Kidney (tissue), 14 donors: Measurements from ENCODE around the gene PTPN2. TPM values are rescaled to one million over a fixed set of nuclear protein-coding genes. Genes with fewer than 3 reads are reported as not detected.

Source experiments
- DNase-seq, 5 donors: peaks; one replicate each; pipeline ENCODE4 v3.0.0-alpha.2; 2013 to 2020
- FAIRE-seq: peaks from 2 replicates; lab custom pipeline; 2012; peaks lifted over from hg19 to GRCh38; lab: Jason Lieb, UNC
- H3K27ac ChIP-seq, 2 donors: one replicate each; pipeline ENCODE4 v1.7.0; 2013; ENCODE audit warnings: low read depth in 2 of 2, low read length in 2 of 2, inconsistent platforms in 1 of 2
- H3K27me3 ChIP-seq: one replicate; pipeline ENCODE4 v1.7.1; 2013; ENCODE audit warnings: low read length, inconsistent platforms; ENCODE audit not compliant: control insufficient read depth, insufficient read depth
- H3K36me3 ChIP-seq, 3 donors: one replicate each; pipeline versions ENCODE4 v1.7.0 to v1.7.1; 2013; ENCODE audit warnings: low read length in 3 of 3, control low read depth in 1 of 3, inconsistent platforms in 1 of 3; ENCODE audit not compliant: insufficient read depth in 3 of 3, control insufficient read depth in 2 of 3
- H3K4me1 ChIP-seq, 3 donors: one replicate each; pipeline versions ENCODE4 v1.7.0 to v1.7.1; 2013; ENCODE audit warnings: low read length in 3 of 3, inconsistent platforms in 1 of 3, low read depth in 1 of 3; ENCODE audit not compliant: control insufficient read depth in 2 of 3, insufficient read depth in 2 of 3
- H3K4me3 ChIP-seq, 3 donors: one replicate each; pipeline versions ENCODE4 v1.7.0 to v1.8.1; 2013; ENCODE audit warnings: low read length in 3 of 3, control low read depth in 1 of 3, inconsistent platforms in 1 of 3
- H3K9ac ChIP-seq, 3 donors: one replicate each; pipeline versions ENCODE4 v1.7.0 to v1.7.1; 2013; ENCODE audit warnings: low read length in 3 of 3, control low read depth in 1 of 3, inconsistent platforms in 1 of 3
- H3K9me3 ChIP-seq, 3 donors: one replicate each; pipeline versions ENCODE4 v1.7.0 to v1.7.1; 2013; ENCODE audit warnings: low read length in 3 of 3, control low read depth in 1 of 3, inconsistent platforms in 1 of 3; ENCODE audit not compliant: control insufficient read depth in 2 of 3, insufficient read depth in 1 of 3
- CTCF ChIP-seq: IDR thresholded peaks from 3 replicates; pipeline ENCODE4 v1.5.1; 2012; ENCODE audit warnings: mild to moderate bottlenecking, moderate library complexity, borderline replicate concordance; ENCODE audit not compliant: insufficient read depth; ENCODE audit errors: extremely low read depth
- intact Hi-C: fragments of 100-400 bp; cut with DNase I; formaldehyde crosslinking; loops from one replicate; pipeline ENCODE4 v1.11.1; 2022
- polyA plus RNA-seq: library from polyadenylated mRNA; stranded (reverse); fragments of 350-450 nt; fragmentation: Illumina TruSeq; extraction: RNeasy Lipid Tissue Mini Kit (QIAGEN cat#74804); gene quantifications from one replicate; pipeline ENCODE4 v1.2.3, GENCODE V29; 2014; ENCODE audit warnings: low read depth, low replicate concordance; ENCODE audit not compliant: insufficient read depth
- total RNA-seq: library from RNA; stranded (reverse); fragmentation: NEBNext Ultra II Directional; extraction: Animal tissue kit (Norgen Biotek cat#: 25700); gene quantifications from one replicate; pipeline ENCODE4 v1.2.1, GENCODE V29; 2021
- donor health status: control.
- donor health status: control.
- donor health status: control.
- donor health status: control.
- donor health status: control.
- donor health status: DM: yes; HTN: yes; CAD: no.
- donor health status: Normal renal cell carcinoma (clear cell type).

The PTPN2 gene
- total and polyA plus RNA-seq, 2 donors from 2014 or later = 23.4 to 45.8 TPM

GRCh38 chr18:12861637-12862036 lies 22.4 kb downstream of the PTPN2 start:
- no peak for FAIRE-seq
- no peak for TF ChIP-seq CTCF
- Histone ChIP-seq H3K9me3 (no peaks in the 10 kb centered on the region), H3K4me3 (no peak overlapping the region), H3K27ac (no peak overlapping the region), H3K9ac (peak overlapping the region in 1 of 3 donors; percentile 51), H3K4me1 (no peaks in the 10 kb centered on the region), H3K36me3 (no peaks in the 10 kb centered on the region), H3K27me3 (no peaks in the 10 kb centered on the region)
- DNase-seq = no peak
- intact Hi-C loops = no loop called here

DNA sequence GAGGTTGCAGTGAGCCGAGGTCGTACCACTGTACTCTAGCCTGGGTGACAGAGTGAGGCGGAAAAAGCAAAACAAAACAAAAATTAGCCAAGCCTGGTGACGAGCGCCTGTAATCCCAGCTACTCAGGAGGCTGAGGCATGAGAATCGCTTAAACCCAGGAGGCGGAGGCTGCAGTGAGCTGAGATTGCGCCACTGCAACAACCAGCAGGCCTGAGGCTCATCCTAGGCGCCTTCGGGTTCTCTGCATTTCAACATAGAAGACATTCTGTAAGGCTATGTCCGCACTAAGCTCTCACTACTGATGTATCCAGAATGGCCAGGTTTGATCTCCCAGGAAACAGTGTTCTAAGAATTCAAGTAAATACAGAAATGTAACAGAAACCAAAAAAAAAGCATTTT lies 23.5 kb downstream of the PTPN2 start:
- Histone ChIP-seq H3K4me1 (peaks cover 0 to 5% (median 0%) of the 10 kb centered on the region in 3 donors), H3K27ac (no peak overlapping the region), H3K9ac (no peak overlapping the region), H3K36me3 (peaks cover 0 to 5% (median 0%) of the 10 kb centered on the region in 3 donors), H3K4me3 (no peak overlapping the region), H3K9me3 (no peaks in the 10 kb centered on the region), H3K27me3 (no peaks in the 10 kb centered on the region)
- TF ChIP-seq CTCF = no peak
- DNase-seq = no peak
- intact Hi-C loops = no loop called here
- FAIRE-seq = no peak

GRCh38 chr18:12858991-12859390 lies 25.0 kb downstream of the PTPN2 start:
- no peak for TF ChIP-seq CTCF
- DNase-seq = no peak
- H3K36me3 ChIP-seq = peaks cover 0 to 5% (median 0%) of the 10 kb centered on the region in 3 donors
- intact Hi-C loops = no loop called here
- FAIRE-seq = no peak
- peaks cover 0 to 5% (median 0%) of the 10 kb centered on the region in 3 donors for H3K4me1 ChIP-seq
- H3K9ac ChIP-seq = no peak overlapping the region
- no peak overlapping the region for H3K27ac ChIP-seq
- H3K9me3 ChIP-seq = no peaks in the 10 kb centered on the region
- no peak overlapping the region for H3K4me3 ChIP-seq
- no peaks in the 10 kb centered on the region for H3K27me3 ChIP-seq

DNA sequence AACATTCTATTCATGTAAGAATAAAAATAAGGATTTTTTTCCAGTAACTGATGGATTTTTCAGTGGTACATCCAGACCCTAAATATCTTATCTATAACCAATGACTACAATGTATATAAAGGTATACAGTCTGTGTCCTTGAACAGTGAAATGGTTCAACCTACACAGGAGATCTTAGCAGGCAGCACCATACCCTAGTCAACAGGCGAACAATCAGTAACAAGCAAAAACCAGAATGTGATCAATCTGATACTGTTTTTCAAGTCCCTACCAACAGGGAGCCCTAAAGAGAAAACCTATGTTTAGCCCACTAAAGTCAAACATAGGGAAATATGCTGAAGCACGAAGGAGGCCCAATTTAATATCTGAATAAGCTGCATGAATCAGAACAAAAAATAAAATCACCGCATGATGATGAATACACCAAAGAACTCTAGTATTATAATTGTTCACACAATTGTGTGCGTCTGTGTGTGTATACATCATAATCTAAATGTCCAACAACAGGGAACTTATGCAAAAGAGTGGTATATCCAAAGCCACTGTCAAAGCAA lies 26.0 kb downstream of the PTPN2 start:
- intact Hi-C loops = no loop called here
- H3K4me1 ChIP-seq = peaks cover 0 to 5% (median 0%) of the 10 kb centered on the region in 3 donors
- H3K27me3 ChIP-seq = no peaks in the 10 kb centered on the region
- no peak overlapping the region for H3K27ac ChIP-seq
- TF ChIP-seq CTCF = no peak
- no peak overlapping the region for H3K9ac ChIP-seq
- H3K36me3 ChIP-seq = peaks cover 0 to 5% (median 3%) of the 10 kb centered on the region in 3 donors
- DNase-seq (no peak), FAIRE-seq (no peak)
- H3K4me3 ChIP-seq = no peak overlapping the region
- no peaks in the 10 kb centered on the region for H3K9me3 ChIP-seq
